ENCODE results near the gene PRKAG2. TPM values are rescaled to one million over a fixed set of nuclear protein-coding genes. Genes with fewer than 3 reads are reported as not detected.

PRKAG2 gene
- total and polyA plus RNA-seq, 2 of the 13 experiments (the other 11 are each of a cell fraction or from before 2014, with no cell fraction given), result 0.90 to 1.3 TPM

- WGBS (ENCODE audit: low lambda C conversion rate), result 89% methylated on average over 24 of the region's 24 CpGs
- intact Hi-C loops (cut with micrococcal nuclease; ENCODE audit: unreplicated experiment), result no loop called here
- H3K4me1 ChIP-seq (ENCODE audit: insufficient read depth, low read length), result no peaks in the 10 kb centered on the region; the same call in 1 of the 2 replicates
- no peak overlapping the region for H3K27ac ChIP-seq (ENCODE audit: extremely low read length, insufficient read depth, low read length)
- no peaks in the 10 kb centered on the region for H3K36me3 ChIP-seq (replicated peaks in 1 of 2; ENCODE audit: control insufficient read depth in 1 of 2, insufficient read depth in 2 of 2, low read length in 2 of 2)
- CTCF ChIA-PET (ENCODE audit: low intra/inter-chr PET ratio, low total read pairs), result no interaction called here
- FAIRE-seq (no peak), ATAC-seq (no peak), DNase-seq (ENCODE audit: low spot score) (no peak)
- POLR2A ChIA-PET, result no interaction called here
- no peak overlapping the region for H3K9ac ChIP-seq (ENCODE audit: insufficient read depth, low read depth, low read length)
- in situ Hi-C loops (cut with HindIII; ENCODE audit: extremely low pct_ligation_motif_present, low pct_unique_long_range_greater_than_20kb), result no loop called here
- TF ChIP-seq ZNF737 (CRISPR knock-in tag; IDR thresholded peaks at IDR 0.05; ENCODE audit: borderline replicate concordance) (no peak), ZNF572 (CRISPR knock-in tag; IDR thresholded peaks at IDR 0.05) (no peak), ZNF792 (CRISPR knock-in tag; IDR thresholded peaks at IDR 0.05) (no peak), ZNF75D (CRISPR knock-in tag; IDR thresholded peaks at IDR 0.05; ENCODE audit: borderline replicate concordance) (no peak), ATF6 (CRISPR knock-in tag; conservative IDR thresholded peaks at IDR 0.05) (no peak), ZNF263 (CRISPR knock-in tag; IDR thresholded peaks at IDR 0.05) (no peak), ZNF704 (CRISPR knock-in tag; IDR thresholded peaks at IDR 0.05; ENCODE audit: borderline replicate concordance) (no peak)
- no peaks in the 10 kb centered on the region for H3K79me2 ChIP-seq (ENCODE audit: insufficient read depth, low read length)
- no peak overlapping the region for H3K4me2 ChIP-seq (ENCODE audit: low read depth, low read length)
- no peak overlapping the region for H2AFZ ChIP-seq (ENCODE audit: low read length)
- H3K9me3 ChIP-seq (ENCODE audit: low read length), result no peaks in the 10 kb centered on the region
- no peaks in the 10 kb centered on the region for H4K20me1 ChIP-seq (ENCODE audit: insufficient read depth, low read length)
- H3K4me3 ChIP-seq (replicated peaks in 1 of 3; ENCODE audit: insufficient read depth in 1 of 3, low read depth in 2 of 3, low read length in 3 of 3), result no peak overlapping the region
- BruUV-seq (replicated peaks), result no TSS peak
- no peaks in the 10 kb centered on the region for H3K27me3 ChIP-seq (ENCODE audit: control insufficient read depth in 1 of 2, insufficient read depth in 2 of 2, low read length in 2 of 2)
Observed at GRCh38 chr7:151714201-151714600, 162.7 kb downstream of the PRKAG2 start.
